Tibial nerve (tissue), 4 donors: ENCODE results near the gene OR8D4. TPM values are rescaled to one million over a fixed set of nuclear protein-coding genes. Genes with fewer than 3 reads are reported as not detected.

ENCODE experiments used
- DNase-seq, 2 donors: peaks; one replicate each; pipeline ENCODE4 v3.0.0-alpha.2; 2019; ENCODE audit warnings: low spot score in 2 of 2
- H3K27ac ChIP-seq, 4 donors: fragments of 200-600 bp; sonication (generic) in 3 of 4; one replicate each; pipeline ENCODE4 v1.5.1; 2017 to 2019; ENCODE audit warnings: mild to moderate bottlenecking in 1 of 4
- H3K27me3 ChIP-seq, 2 donors: fragments of 200-600 bp; sonication (generic) in 1 of 2; one replicate each; pipeline versions ENCODE4 v1.5.1 to v1.6.0; 2017 to 2019
- H3K36me3 ChIP-seq, 3 donors: fragments of 200-600 bp; sonication (generic); one replicate each; pipeline ENCODE4 v1.5.1; 2018 to 2019
- H3K4me1 ChIP-seq, 4 donors: fragments of 200-600 bp; sonication (generic) in 3 of 4; one replicate each; pipeline ENCODE4 v1.5.1; 2017 to 2019
- H3K4me3 ChIP-seq, 4 donors: fragments of 200-600 bp; sonication (generic) in 3 of 4; one replicate each; pipeline ENCODE4 v1.5.1; 2017 to 2019; ENCODE audit warnings: mild to moderate bottlenecking in 1 of 4, moderate library complexity in 1 of 4
- H3K9me3 ChIP-seq, 4 donors: fragments of 200-600 bp; sonication (generic) in 3 of 4; one replicate each; pipeline ENCODE4 v1.5.1; 2017 to 2019
- CTCF ChIP-seq, 5 experiments: fragments of 200-600 bp in 3 of 5; fragments of 450-650 bp in 2 of 5; sonication (generic) in 3 of 5; IDR thresholded peaks; one replicate each; pipeline ENCODE4 v1.5.1; 2016 to 2019; ENCODE audit warnings: antibody characterized with exemption in 5 of 5, mild to moderate bottlenecking in 3 of 5, moderate library complexity in 2 of 5
- EP300 ChIP-seq, 2 donors: sonication (generic); formaldehyde crosslinking; IDR thresholded peaks; one replicate each; pipeline ENCODE4 v1.6.1; 2017; ENCODE audit warnings: antibody characterized with exemption in 2 of 2, mild to moderate bottlenecking in 1 of 2
- POLR2A ChIP-seq, 2 donors: fragments of 450-650 bp; IDR thresholded peaks; one replicate each; pipeline ENCODE4 v1.6.1; 2017; ENCODE audit warnings: antibody characterized with exemption in 2 of 2, mild to moderate bottlenecking in 2 of 2, moderate library complexity in 2 of 2
- WGBS, 2 donors: methylation state at CpG; one replicate each; pipeline ENCODE4 v1.1.5; 2018; 5-methylcytosine and 5-hydroxymethylcytosine counted together
- total RNA-seq, 4 donors: library from RNA; depleted of rRNA; stranded (reverse); fragments of >200 nt; gene quantifications; one replicate each; pipeline ENCODE4 v1.1.0, GENCODE V29; 2016

OR8D4 gene
- total RNA-seq, 4 donors from 2014 or later = not detected

- Histone ChIP-seq H3K4me3 (no peak overlapping the region), H3K27me3 (no peaks in the 10 kb centered on the region), H3K36me3 (no peaks in the 10 kb centered on the region), H3K27ac (no peak overlapping the region), H3K4me1 (no peaks in the 10 kb centered on the region), H3K9me3 (no peaks in the 10 kb centered on the region)
- TF ChIP-seq EP300 (IDR thresholded peaks at IDR 0.05) = no peak
- TF ChIP-seq CTCF (IDR thresholded peaks at IDR 0.05) = no peak
- TF ChIP-seq POLR2A (IDR thresholded peaks at IDR 0.05) = no peak
- no peak for DNase-seq
- WGBS, 2 donors = 61 to 63% methylated on average over 3 of the region's 3 CpGs
Measured at GRCh38 chr11:123905826-123906225, 3.9 kb downstream of the OR8D4 start.

- H3K4me1 ChIP-seq = no peaks in the 10 kb centered on the region
- WGBS, 2 donors = 77 to 84% methylated on average over 3 of the region's 3 CpGs
- no peaks in the 10 kb centered on the region for H3K27me3 ChIP-seq
- DNase-seq = no peak
- H3K27ac ChIP-seq = no peak overlapping the region
- no peak overlapping the region for H3K4me3 ChIP-seq
- H3K36me3 ChIP-seq = no peaks in the 10 kb centered on the region
- no peaks in the 10 kb centered on the region for H3K9me3 ChIP-seq
- no peak for TF ChIP-seq CTCF (IDR thresholded peaks at IDR 0.05)
- no peak for TF ChIP-seq EP300 (IDR thresholded peaks at IDR 0.05)
- no peak for TF ChIP-seq POLR2A (IDR thresholded peaks at IDR 0.05)
Measured at GRCh38 chr11:123920943-123921342, 19.0 kb downstream of the OR8D4 start.

GRCh38 chr11:123924027-123924426 lies 22.1 kb downstream of the OR8D4 start:
- H3K27ac ChIP-seq = no peak overlapping the region
- H3K4me1 ChIP-seq = no peaks in the 10 kb centered on the region
- no peaks in the 10 kb centered on the region for H3K27me3 ChIP-seq
- 73 to 77% methylated on average over 1 of the region's 1 CpG for WGBS, 2 donors
- H3K9me3 ChIP-seq = no peaks in the 10 kb centered on the region
- no peak for DNase-seq
- TF ChIP-seq POLR2A (IDR thresholded peaks at IDR 0.05) (no peak), EP300 (IDR thresholded peaks at IDR 0.05) (no peak), CTCF (IDR thresholded peaks at IDR 0.05) (no peak)
- H3K4me3 ChIP-seq = no peak overlapping the region
- H3K36me3 ChIP-seq = no peaks in the 10 kb centered on the region

- Histone ChIP-seq H3K36me3 (no peaks in the 10 kb centered on the region), H3K4me1 (no peaks in the 10 kb centered on the region), H3K4me3 (no peak within 1 kb of the TSS), H3K27ac (no peak within 1 kb of the TSS), H3K27me3 (no peaks in the 10 kb centered on the region), H3K9me3 (no peaks in the 10 kb centered on the region)
- 50 to 56% methylated on average over 1 of the region's 1 CpG for WGBS, 2 donors
- DNase-seq = no peak
- no peak for TF ChIP-seq CTCF (IDR thresholded peaks at IDR 0.05)
- no peak for TF ChIP-seq EP300 (IDR thresholded peaks at IDR 0.05)
- no peak for TF ChIP-seq POLR2A (IDR thresholded peaks at IDR 0.05)
Measured at GRCh38 chr11:123939317-123939716, 37.4 kb downstream of the OR8D4 start, which contains the start of gene OR4D5. Gene OR4D5 (plus strand): TSS chr11:123939617. CDS start chr11:123939617, 0 bp downstream.

GRCh38 chr11:123942413-123942812 lies 40.4 kb downstream of the OR8D4 start:
- H3K36me3 ChIP-seq = no peaks in the 10 kb centered on the region
- no peaks in the 10 kb centered on the region for H3K9me3 ChIP-seq
- no peaks in the 10 kb centered on the region for H3K4me1 ChIP-seq
- H3K27ac ChIP-seq = no peak overlapping the region
- WGBS, 2 donors = 85 to 89% methylated on average over 4 of the region's 4 CpGs
- H3K4me3 ChIP-seq = no peak overlapping the region
- TF ChIP-seq EP300 (IDR thresholded peaks at IDR 0.05) (no peak), CTCF (IDR thresholded peaks at IDR 0.05) (no peak)
- no peak for DNase-seq
- no peaks in the 10 kb centered on the region for H3K27me3 ChIP-seq
